ENCODE results near the gene GTF2A2.

DNA sequence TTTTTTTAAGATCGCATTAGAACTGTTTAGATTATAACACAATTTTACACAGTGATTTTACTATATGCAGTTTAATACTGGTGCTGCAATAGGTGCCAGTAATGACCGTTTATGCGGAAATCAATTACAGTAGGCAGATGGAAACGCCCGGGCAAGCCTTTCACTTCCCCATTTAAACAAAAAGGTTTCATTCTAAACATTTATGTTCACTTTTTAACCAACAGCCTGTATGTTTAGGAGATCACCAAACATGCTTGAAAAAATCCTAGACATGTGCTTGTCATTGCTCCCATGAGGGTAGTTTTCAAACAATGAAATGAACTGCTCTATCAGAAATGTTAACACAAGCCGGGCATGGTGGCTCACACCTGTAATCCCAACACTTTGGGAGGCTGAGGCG is 29.1 kb upstream of the GTF2A2 start:
- no peak for TF ChIP-seq POLR2A (IDR thresholded peaks at IDR 0.05)
- TF ChIP-seq, protein P1, sequence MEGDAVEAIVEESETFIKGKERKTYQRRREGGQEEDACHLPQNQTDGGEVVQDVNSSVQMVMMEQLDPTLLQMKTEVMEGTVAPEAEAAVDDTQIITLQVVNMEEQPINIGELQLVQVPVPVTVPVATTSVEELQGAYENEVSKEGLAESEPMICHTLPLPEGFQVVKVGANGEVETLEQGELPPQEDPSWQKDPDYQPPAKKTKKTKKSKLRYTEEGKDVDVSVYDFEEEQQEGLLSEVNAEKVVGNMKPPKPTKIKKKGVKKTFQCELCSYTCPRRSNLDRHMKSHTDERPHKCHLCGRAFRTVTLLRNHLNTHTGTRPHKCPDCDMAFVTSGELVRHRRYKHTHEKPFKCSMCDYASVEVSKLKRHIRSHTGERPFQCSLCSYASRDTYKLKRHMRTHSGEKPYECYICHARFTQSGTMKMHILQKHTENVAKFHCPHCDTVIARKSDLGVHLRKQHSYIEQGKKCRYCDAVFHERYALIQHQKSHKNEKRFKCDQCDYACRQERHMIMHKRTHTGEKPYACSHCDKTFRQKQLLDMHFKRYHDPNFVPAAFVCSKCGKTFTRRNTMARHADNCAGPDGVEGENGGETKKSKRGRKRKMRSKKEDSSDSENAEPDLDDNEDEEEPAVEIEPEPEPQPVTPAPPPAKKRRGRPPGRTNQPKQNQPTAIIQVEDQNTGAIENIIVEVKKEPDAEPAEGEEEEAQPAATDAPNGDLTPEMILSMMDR (IDR thresholded peaks at IDR 0.05), result no peak
- TF ChIP-seq EP300 (IDR thresholded peaks at IDR 0.05), result no peak

Measured in sigmoid colon (tissue), 4 donors.